Vagina (tissue), 2 donors: ENCODE results near the gene TMEM213. TPM values are rescaled to one million over a fixed set of nuclear protein-coding genes. Genes with fewer than 3 reads are reported as not detected.

Source experiments
- DNase-seq, 2 donors: peaks; one replicate each; pipeline ENCODE4 v3.0.0-alpha.2; 2017; ENCODE audit errors: extremely low spot score in 2 of 2
- H3K27ac ChIP-seq: fragments of 200-600 bp; sonication (generic); one replicate; pipeline ENCODE4 v1.5.1; 2019
- H3K27me3 ChIP-seq: fragments of 200-600 bp; sonication (generic); one replicate; pipeline ENCODE4 v1.5.1; 2019
- H3K36me3 ChIP-seq, 2 donors: fragments of 200-600 bp; sonication (generic); one replicate each; pipeline ENCODE4 v1.5.1; 2017 to 2019
- H3K4me1 ChIP-seq: fragments of 200-600 bp; sonication (generic); one replicate; pipeline ENCODE4 v1.5.1; 2019
- H3K4me3 ChIP-seq, 2 donors: fragments of 200-600 bp; sonication (generic); 1 replicate in 1 of 2; 2 replicates in 1 of 2; pipeline ENCODE4 v1.5.1; 2016 to 2019
- H3K9me3 ChIP-seq: fragments of 200-600 bp; sonication (generic); one replicate; pipeline ENCODE4 v1.5.1; 2019
- CTCF ChIP-seq, 3 experiments: fragments of 450-650 bp in 2 of 3; fragments of 200-600 bp in 1 of 3; sonication (generic) in 1 of 3; IDR thresholded peaks; one replicate each; pipeline ENCODE4 v1.5.1; 2017 to 2019; ENCODE audit warnings: antibody characterized with exemption in 3 of 3, mild to moderate bottlenecking in 2 of 3, moderate library complexity in 2 of 3
- POLR2A ChIP-seq, 2 donors: fragments of 450-650 bp; IDR thresholded peaks; one replicate each; pipeline ENCODE4 v1.6.1; 2017; ENCODE audit warnings: antibody characterized with exemption in 2 of 2, mild to moderate bottlenecking in 2 of 2, moderate library complexity in 2 of 2
- POLR2AphosphoS5 ChIP-seq, 2 donors: sonication (generic); formaldehyde crosslinking; IDR thresholded peaks; one replicate each; pipeline ENCODE4 v1.9.0; 2017; ENCODE audit warnings: antibody characterized with exemption in 2 of 2, mild to moderate bottlenecking in 2 of 2, low read depth in 1 of 2; ENCODE audit not compliant: insufficient read depth in 1 of 2
- intact Hi-C: fragments of 100-400 bp; cut with DNase I; formaldehyde crosslinking; loops from one replicate; pipeline ENCODE4 v1.15.1; 2023
- total RNA-seq: library from RNA; depleted of rRNA; stranded (reverse); fragments of >200 nt; gene quantifications from one replicate; pipeline ENCODE4 v1.2.3, GENCODE V29; 2016

The TMEM213 gene
- total RNA-seq, 1 donor from 2014 or later: not detected

- no peaks in the 10 kb centered on the region for H3K4me1 ChIP-seq
- TF ChIP-seq CTCF (IDR thresholded peaks at IDR 0.05) (no peak), POLR2AphosphoS5 (IDR thresholded peaks at IDR 0.05; ENCODE audit: insufficient read depth in 1 of 2, low read depth in 1 of 2) (no peak), POLR2A (IDR thresholded peaks at IDR 0.05) (no peak)
- no peak for DNase-seq
- H3K4me3 ChIP-seq: no peak overlapping the region
- H3K27ac ChIP-seq: no peak overlapping the region
- H3K9me3 ChIP-seq: no peaks in the 10 kb centered on the region
- no peaks in the 10 kb centered on the region for H3K27me3 ChIP-seq
- intact Hi-C loops: no loop called here
- H3K36me3 ChIP-seq: no peaks in the 10 kb centered on the region
Measured at GRCh38 chr7:138776166-138776833, 21.5 kb upstream of the TMEM213 start.

GRCh38 chr7:138781004-138781403, 16.8 kb upstream of the TMEM213 start:
- H3K36me3 ChIP-seq: no peaks in the 10 kb centered on the region
- no peak overlapping the region for H3K4me3 ChIP-seq
- H3K4me1 ChIP-seq: no peaks in the 10 kb centered on the region
- DNase-seq: no peak
- no peaks in the 10 kb centered on the region for H3K9me3 ChIP-seq
- no peaks in the 10 kb centered on the region for H3K27me3 ChIP-seq
- TF ChIP-seq CTCF (IDR thresholded peaks at IDR 0.05) (no peak), POLR2AphosphoS5 (IDR thresholded peaks at IDR 0.05; ENCODE audit: insufficient read depth in 1 of 2, low read depth in 1 of 2) (no peak), POLR2A (IDR thresholded peaks at IDR 0.05) (no peak)
- intact Hi-C loops: no loop called here
- H3K27ac ChIP-seq: no peak overlapping the region

- Histone ChIP-seq H3K4me3 (no peak overlapping the region), H3K36me3 (no peaks in the 10 kb centered on the region), H3K9me3 (no peaks in the 10 kb centered on the region), H3K4me1 (no peaks in the 10 kb centered on the region), H3K27me3 (no peaks in the 10 kb centered on the region), H3K27ac (no peak overlapping the region)
- TF ChIP-seq POLR2A (IDR thresholded peaks at IDR 0.05) (no peak), CTCF (IDR thresholded peaks at IDR 0.05) (no peak), POLR2AphosphoS5 (IDR thresholded peaks at IDR 0.05; ENCODE audit: insufficient read depth in 1 of 2, low read depth in 1 of 2) (no peak)
- DNase-seq: no peak
- intact Hi-C loops: no loop called here
Measured at GRCh38 chr7:138784692-138785091, 13.1 kb upstream of the TMEM213 start.

DNA sequence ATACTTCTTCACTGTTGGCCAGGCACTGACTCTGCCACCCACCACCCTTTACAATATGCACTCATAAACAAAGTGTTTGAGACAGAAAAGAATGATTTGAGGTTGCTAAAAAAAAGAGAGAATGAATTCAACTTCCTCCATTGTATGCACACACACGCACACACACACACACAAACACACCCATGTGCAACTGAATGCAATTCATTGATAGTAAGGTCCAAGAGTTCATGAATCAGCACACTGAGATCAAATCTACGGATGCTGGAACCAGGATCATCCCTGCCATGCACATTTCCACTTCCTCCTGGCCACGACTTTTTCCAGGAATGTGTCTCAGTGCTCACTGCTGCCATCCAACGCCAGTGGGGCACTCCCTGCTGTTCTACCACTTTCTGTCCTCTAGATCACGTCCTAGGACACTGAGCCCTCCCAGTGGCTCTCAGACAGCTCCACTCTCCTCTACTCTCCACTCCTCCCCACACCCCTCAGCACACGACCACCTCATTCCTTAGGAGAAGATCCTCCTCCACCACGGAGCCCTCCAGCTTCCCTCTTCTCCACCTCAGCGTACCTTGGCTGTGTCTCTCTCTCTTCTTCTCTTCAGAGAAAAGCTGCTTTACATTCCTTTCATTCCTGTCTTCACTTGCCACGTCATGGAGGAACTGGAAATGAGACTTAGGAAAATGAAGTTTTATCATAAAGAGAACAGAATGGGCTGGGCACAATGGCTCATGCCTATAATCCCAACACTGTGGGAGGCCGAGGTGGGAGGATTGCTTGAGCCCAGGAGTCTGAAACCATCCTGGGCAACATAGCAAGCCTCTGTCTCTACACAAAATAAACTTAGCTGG, 12.0 kb upstream of the TMEM213 start:
- H3K4me3 ChIP-seq: no peak overlapping the region
- no peaks in the 10 kb centered on the region for H3K4me1 ChIP-seq
- TF ChIP-seq POLR2AphosphoS5 (IDR thresholded peaks at IDR 0.05; ENCODE audit: insufficient read depth in 1 of 2, low read depth in 1 of 2) (no peak), CTCF (IDR thresholded peaks at IDR 0.05) (no peak), POLR2A (IDR thresholded peaks at IDR 0.05) (no peak)
- H3K9me3 ChIP-seq: no peaks in the 10 kb centered on the region
- no peaks in the 10 kb centered on the region for H3K36me3 ChIP-seq
- H3K27me3 ChIP-seq: no peaks in the 10 kb centered on the region
- DNase-seq: no peak
- H3K27ac ChIP-seq: no peak overlapping the region
- intact Hi-C loops: no loop called here
